Common myeloid progenitor, CD34-positive (primary cell): ENCODE data around the gene TAF1A.

ENCODE experiments used
- CTCF ChIA-PET: fragments of 350-600 bp; sonication (Branson Sonifier 250); formaldehyde crosslinking; loops from one replicate; lab custom pipeline; 2021; ENCODE audit warnings: antibody characterized with exemption; lab: Charles Lee
- POLR2A ChIA-PET: fragments of 350-600 bp; sonication (Branson Sonifier 250); formaldehyde crosslinking; loops from one replicate; lab custom pipeline; 2021; ENCODE audit warnings: antibody characterized with exemption; lab: Charles Lee
- DNase-seq, 3 donors: peaks; one replicate each; pipeline versions ENCODE4 v3.0.0 to v3.0.0-alpha.2; 2013
- H3K27ac ChIP-seq, 2 experiments: 1 replicate in 1 of 2; 2 replicates in 1 of 2; pipeline ENCODE4 v1.7.0; 2013; ENCODE audit warnings: inconsistent platforms in 2 of 2, low read length in 2 of 2, mild to moderate bottlenecking in 2 of 2, low read depth in 1 of 2, moderate library complexity in 1 of 2; ENCODE audit not compliant: severe bottlenecking in 2 of 2, insufficient read depth in 1 of 2, poor library complexity in 1 of 2
- H3K27me3 ChIP-seq, 5 experiments: replicated peaks in 2 of 5; 1 replicate in 3 of 5; 2 replicates in 2 of 5; pipeline versions ENCODE4 v1.6.1 to v1.7.0; 2013; ENCODE audit warnings: low read length in 4 of 5, mild to moderate bottlenecking in 2 of 5, moderate library complexity in 2 of 5, inconsistent platforms in 1 of 5; ENCODE audit not compliant: insufficient read depth in 5 of 5, control insufficient read depth in 4 of 5
- H3K36me3 ChIP-seq, 4 experiments: 1 replicate in 2 of 4; 2 replicates in 2 of 4; pipeline versions ENCODE4 v1.6.1 to v1.7.0; 2013; ENCODE audit warnings: low read length in 3 of 4, control low read depth in 1 of 4, mild to moderate bottlenecking in 1 of 4; ENCODE audit not compliant: control insufficient read depth in 4 of 4, insufficient read depth in 4 of 4
- H3K4me1 ChIP-seq, 4 experiments: 1 replicate in 3 of 4; 2 replicates in 1 of 4; pipeline versions ENCODE4 v1.6.1 to v1.7.1; 2013; ENCODE audit warnings: low read length in 3 of 4, mild to moderate bottlenecking in 3 of 4, control low read depth in 1 of 4, inconsistent platforms in 1 of 4, moderate library complexity in 1 of 4; ENCODE audit not compliant: control insufficient read depth in 4 of 4, insufficient read depth in 4 of 4; ENCODE audit errors: control extremely low read depth in 1 of 4
- H3K4me3 ChIP-seq, 7 experiments: 1 replicate in 4 of 7; 2 replicates in 3 of 7; pipeline versions ENCODE4 v1.5.1 to v1.7.0; 2013; ENCODE audit warnings: mild to moderate bottlenecking in 7 of 7, low read length in 6 of 7, moderate library complexity in 6 of 7, inconsistent platforms in 2 of 7, low read depth in 2 of 7, control low read depth in 1 of 7; ENCODE audit not compliant: insufficient read depth in 4 of 7, control insufficient read depth in 1 of 7; ENCODE audit errors: extremely low read depth in 1 of 7
- H3K9me3 ChIP-seq, 5 experiments: 1 replicate in 4 of 5; 2 replicates in 1 of 5; pipeline versions ENCODE4 v1.6.1 to v1.7.1; 2013; ENCODE audit warnings: low read length in 4 of 5, mild to moderate bottlenecking in 2 of 5, inconsistent platforms in 1 of 5, low read depth in 1 of 5, moderate library complexity in 1 of 5; ENCODE audit not compliant: control insufficient read depth in 4 of 5, insufficient read depth in 2 of 5; ENCODE audit errors: control extremely low read depth in 1 of 5
- WGBS: methylation state at CpG from one replicate; pipeline ENCODE4 v1.1.5; 2013; ENCODE audit not compliant: insufficient coverage; 5-methylcytosine and 5-hydroxymethylcytosine counted together

TAF1A gene

GRCh38 chr1:222600281-222600680 lies 10.5 kb upstream of the TAF1A start:
- Histone ChIP-seq H3K4me1 (no peaks in the 10 kb centered on the region), H3K9me3 (peaks cover 0 to 2% (median 0%) of the 10 kb centered on the region in 5 experiments), H3K27ac (no peak overlapping the region), H3K36me3 (no peaks in the 10 kb centered on the region), H3K27me3 (no peaks in the 10 kb centered on the region), H3K4me3 (no peak overlapping the region)
- CTCF ChIA-PET, result no interaction called here
- no peak for DNase-seq
- WGBS, result no CpG with 5 or more reads among the region's 1 CpG
- POLR2A ChIA-PET, result no interaction called here

GRCh38 chr1:222596696-222597095 lies 7.0 kb upstream of the TAF1A start:
- DNase-seq, result no peak
- Histone ChIP-seq H3K4me1 (no peaks in the 10 kb centered on the region), H3K9me3 (peaks cover 0 to 4% (median 0%) of the 10 kb centered on the region in 5 experiments), H3K4me3 (no peak overlapping the region), H3K27ac (no peak overlapping the region), H3K27me3 (no peaks in the 10 kb centered on the region), H3K36me3 (no peaks in the 10 kb centered on the region)
- 94% methylated on average over 3 of the region's 4 CpGs for WGBS
- POLR2A ChIA-PET, result no interaction called here
- CTCF ChIA-PET, result interaction anchor here (1.6 kb wide), 1 partner anchor 10 kb away, joined by 3 read pairs; no protein-coding TSS in a partner anchor

GRCh38 chr1:222594789-222595188 lies 5.1 kb upstream of the TAF1A start:
- Histone ChIP-seq H3K36me3 (no peaks in the 10 kb centered on the region), H3K9me3 (peaks cover 0 to 4% (median 0%) of the 10 kb centered on the region in 5 experiments), H3K4me3 (no peak overlapping the region), H3K4me1 (peaks cover 6 to 8% (median 8%) of the 10 kb centered on the region in 4 experiments), H3K27me3 (no peaks in the 10 kb centered on the region), H3K27ac (no peak overlapping the region)
- no CpG with 5 or more reads among the region's 3 CpGs for WGBS
- CTCF ChIA-PET, result no interaction called here
- POLR2A ChIA-PET, result no interaction called here
- DNase-seq, result no peak

GRCh38 chr1:222592171-222592570 lies 2.4 kb upstream of the TAF1A start:
- H3K27me3 ChIP-seq, result no peaks in the 10 kb centered on the region
- peaks cover 0 to 4% (median 0%) of the 10 kb centered on the region in 5 experiments for H3K9me3 ChIP-seq
- peaks cover 11 to 17% (median 13%) of the 10 kb centered on the region in 4 experiments for H3K4me1 ChIP-seq
- H3K4me3 ChIP-seq, result no peak overlapping the region
- ChIA-PET POLR2A (interaction anchor here (0.5 kb wide), 1 partner anchor 142 kb away, joined by 3 read pairs; no protein-coding TSS in a partner anchor), CTCF (interaction anchor here (0.6 kb wide), 1 partner anchor 42 kb away, joined by 3 read pairs; no protein-coding TSS in a partner anchor)
- 89% methylated on average over 3 of the region's 3 CpGs for WGBS
- H3K36me3 ChIP-seq, result peaks cover 0 to 3% (median 2%) of the 10 kb centered on the region in 4 experiments
- DNase-seq, result no peak
- H3K27ac ChIP-seq, result no peak overlapping the region

GRCh38 chr1:222588135-222588534 lies 1.6 kb downstream of the TAF1A start:
- CTCF ChIA-PET, result no interaction called here
- POLR2A ChIA-PET, result no interaction called here
- 80% methylated on average over 1 of the region's 1 CpG for WGBS
- H3K4me3 ChIP-seq, result no peak overlapping the region
- H3K4me1 ChIP-seq, result peaks cover 11 to 17% (median 13%) of the 10 kb centered on the region in 4 experiments
- DNase-seq, result no peak
- no peak overlapping the region for H3K27ac ChIP-seq
- no peaks in the 10 kb centered on the region for H3K9me3 ChIP-seq
- H3K27me3 ChIP-seq, result no peaks in the 10 kb centered on the region
- peaks cover 3 to 20% (median 8%) of the 10 kb centered on the region in 4 experiments for H3K36me3 ChIP-seq

- 100% methylated on average over 1 of the region's 2 CpGs for WGBS
- Histone ChIP-seq H3K27ac (no peak overlapping the region), H3K4me1 (peaks cover 11 to 17% (median 14%) of the 10 kb centered on the region in 4 experiments), H3K27me3 (no peaks in the 10 kb centered on the region), H3K4me3 (no peak overlapping the region), H3K36me3 (peaks cover 7 to 33% (median 11%) of the 10 kb centered on the region in 4 experiments), H3K9me3 (no peaks in the 10 kb centered on the region)
- ChIA-PET CTCF (no interaction called here), POLR2A (no interaction called here)
- no peak for DNase-seq
Observed at GRCh38 chr1:222586842-222587241, 2.9 kb downstream of the TAF1A start.

GRCh38 chr1:222583079-222583478 lies 6.7 kb downstream of the TAF1A start:
- no peaks in the 10 kb centered on the region for H3K27me3 ChIP-seq
- H3K4me1 ChIP-seq, result peaks cover 0 to 3% (median 0%) of the 10 kb centered on the region in 4 experiments
- no peaks in the 10 kb centered on the region for H3K9me3 ChIP-seq
- 97% methylated on average over 4 of the region's 5 CpGs for WGBS
- H3K27ac ChIP-seq, result no peak overlapping the region
- H3K36me3 ChIP-seq, result peaks cover 15 to 42% (median 21%) of the 10 kb centered on the region in 4 experiments
- H3K4me3 ChIP-seq, result no peak overlapping the region
- POLR2A ChIA-PET, result no interaction called here
- CTCF ChIA-PET, result no interaction called here
- no peak for DNase-seq
